ENCODE results near the gene SPNS2. TPM values are rescaled to one million over a fixed set of nuclear protein-coding genes. Genes with fewer than 3 reads are reported as not detected.

Gene SPNS2
- total RNA-seq, 1 donor from 2014 or later = not detected

DNA sequence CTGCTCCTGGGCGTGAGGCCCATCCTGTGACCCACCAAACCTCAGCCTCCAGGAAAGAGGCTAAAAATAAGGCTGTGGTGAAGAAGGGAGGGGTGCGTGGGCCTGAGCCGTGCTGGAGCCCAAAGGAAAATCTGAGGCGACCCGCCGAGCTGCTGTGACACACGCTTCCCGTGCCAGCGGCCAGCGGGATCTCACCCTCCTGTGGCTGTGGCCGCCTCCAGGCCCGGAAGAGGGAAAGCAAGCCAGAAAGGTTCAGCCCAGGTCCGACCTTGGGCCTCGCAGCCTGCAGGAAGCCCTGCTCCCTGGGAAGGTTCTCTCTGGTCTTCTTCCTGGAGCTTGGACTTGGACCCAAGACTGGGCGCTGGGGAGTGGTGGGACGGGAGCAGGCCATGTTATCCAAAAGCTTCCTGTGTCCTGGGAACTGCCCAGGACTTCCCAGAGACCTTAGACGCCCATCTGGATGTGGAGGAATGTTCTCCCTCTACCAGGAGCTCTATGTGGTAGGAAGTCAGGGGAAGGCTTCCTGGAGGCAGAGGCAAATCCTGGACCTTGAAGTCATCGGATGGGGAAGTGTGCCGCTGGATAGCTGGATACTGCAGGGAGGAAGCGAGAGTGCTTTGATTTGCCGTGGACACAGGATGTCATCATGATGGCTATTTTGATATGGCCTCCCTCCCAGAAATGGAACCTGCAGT is 11.4 kb downstream of the SPNS2 start:
- H3K9me3 Mint-ChIP-seq (ENCODE audit: unreplicated experiment) = no peaks in the 10 kb centered on the region
- no peak overlapping the region for H3K27ac Mint-ChIP-seq (ENCODE audit: unreplicated experiment)
- TF ChIP-seq CTCF (IDR thresholded peaks at IDR 0.05) = no peak
- H3K27me3 Mint-ChIP-seq (ENCODE audit: unreplicated experiment) = peaks cover 21% of the 10 kb centered on the region
- H3K36me3 Mint-ChIP-seq (ENCODE audit: unreplicated experiment) = no peaks in the 10 kb centered on the region
- DNase-seq (ENCODE audit: extremely low spot score, unreplicated experiment) = no peak
- H3K4me3 Mint-ChIP-seq (ENCODE audit: unreplicated experiment) = no peak overlapping the region
- no peaks in the 10 kb centered on the region for H3K4me1 Mint-ChIP-seq (ENCODE audit: unreplicated experiment)

DNA sequence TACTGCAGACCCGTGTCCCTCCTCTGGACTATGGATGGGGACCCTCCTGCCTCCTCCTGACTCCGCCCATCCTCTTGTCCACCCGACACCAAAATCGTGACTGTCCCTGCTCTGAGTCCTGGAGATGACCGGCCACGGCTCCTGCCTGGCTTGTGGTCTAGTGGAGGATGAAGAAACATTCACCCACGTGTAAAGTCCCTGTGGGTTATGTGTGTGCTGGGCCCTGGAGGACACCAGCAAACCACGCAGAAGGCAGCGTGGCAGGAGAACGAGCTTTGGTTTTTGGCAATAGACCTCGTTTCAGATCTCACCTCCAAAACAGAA is 11.9 kb downstream of the SPNS2 start:
- no peak for DNase-seq (ENCODE audit: extremely low spot score, unreplicated experiment)
- Mint-ChIP-seq H3K36me3 (ENCODE audit: unreplicated experiment) (no peaks in the 10 kb centered on the region), H3K9me3 (ENCODE audit: unreplicated experiment) (no peaks in the 10 kb centered on the region), H3K27ac (ENCODE audit: unreplicated experiment) (no peak overlapping the region), H3K4me1 (ENCODE audit: unreplicated experiment) (no peaks in the 10 kb centered on the region), H3K27me3 (ENCODE audit: unreplicated experiment) (peaks cover 21% of the 10 kb centered on the region), H3K4me3 (ENCODE audit: unreplicated experiment) (no peak overlapping the region)
- TF ChIP-seq CTCF (IDR thresholded peaks at IDR 0.05) = no peak

- H3K4me3 Mint-ChIP-seq (ENCODE audit: unreplicated experiment) = no peak overlapping the region
- H3K36me3 Mint-ChIP-seq (ENCODE audit: unreplicated experiment) = no peaks in the 10 kb centered on the region
- H3K9me3 Mint-ChIP-seq (ENCODE audit: unreplicated experiment) = no peaks in the 10 kb centered on the region
- no peak for DNase-seq (ENCODE audit: extremely low spot score, unreplicated experiment)
- no peaks in the 10 kb centered on the region for H3K4me1 Mint-ChIP-seq (ENCODE audit: unreplicated experiment)
- H3K27ac Mint-ChIP-seq (ENCODE audit: unreplicated experiment) = no peak overlapping the region
- peaks cover 21% of the 10 kb centered on the region for H3K27me3 Mint-ChIP-seq (ENCODE audit: unreplicated experiment)
- no peak for TF ChIP-seq CTCF (IDR thresholded peaks at IDR 0.05)
Observed at GRCh38 chr17:4511199-4511932, 12.7 kb downstream of the SPNS2 start.

GRCh38 chr17:4512156-4513112 is 13.8 kb downstream of the SPNS2 start:
- Mint-ChIP-seq H3K4me1 (ENCODE audit: unreplicated experiment) (no peaks in the 10 kb centered on the region), H3K27me3 (ENCODE audit: unreplicated experiment) (peaks cover 21% of the 10 kb centered on the region), H3K27ac (ENCODE audit: unreplicated experiment) (no peak overlapping the region), H3K4me3 (ENCODE audit: unreplicated experiment) (no peak overlapping the region), H3K36me3 (ENCODE audit: unreplicated experiment) (no peaks in the 10 kb centered on the region), H3K9me3 (ENCODE audit: unreplicated experiment) (no peaks in the 10 kb centered on the region)
- TF ChIP-seq CTCF (IDR thresholded peaks at IDR 0.05) = no peak
- DNase-seq (ENCODE audit: extremely low spot score, unreplicated experiment) = no peak

Measured in osteocyte (in vitro differentiated cells).